H1 (cell line): ENCODE results near the gene ATG2B.

Experiments
- ATF3 ChIP-seq: IDR thresholded peaks from 2 replicates; pipeline ENCODE4 v1.6.1; 2011; ENCODE audit warnings: low read depth, mild to moderate bottlenecking, low read length; ENCODE audit not compliant: insufficient read depth
- BACH1 ChIP-seq: IDR thresholded peaks from 2 replicates; pipeline ENCODE4 v1.6.1; 2012; ENCODE audit warnings: low read length, improper control_type of control experiment
- CBX5 ChIP-seq: fragments of 300-800, 300-1000 bp; sonication (generic); IDR thresholded peaks from 2 replicates; pipeline ENCODE4 v1.7.1; 2016; ENCODE audit warnings: antibody characterized with exemption, low read length, low read depth
- CHD2 ChIP-seq: IDR thresholded peaks from 2 replicates; pipeline ENCODE4 v1.6.1; 2012; ENCODE audit warnings: low read length, improper control_type of control experiment
- CTCF ChIP-seq, 3 experiments: IDR thresholded peaks; 1 replicate in 2 of 3; 2 replicates in 1 of 3; pipeline versions ENCODE4 v1.5.1 to v1.6.1; 2011; ENCODE audit warnings: low read length in 3 of 3, mild to moderate bottlenecking in 3 of 3, inconsistent platforms in 2 of 3, low read depth in 1 of 3, moderate library complexity in 1 of 3; ENCODE audit not compliant: insufficient read depth in 1 of 3; ENCODE audit errors: control extremely low read depth in 1 of 3
- EZH2 ChIP-seq: fragments of 200-600 bp; sonication (generic); IDR thresholded peaks from 2 replicates; pipeline ENCODE4 v1.7.1; 2012; ENCODE audit warnings: low read depth, mild to moderate bottlenecking, moderate library complexity, low read length, inconsistent platforms; ENCODE audit not compliant: severe bottlenecking
- HDAC2 ChIP-seq, 2 experiments: fragments of 300-600 bp in 1 of 2; sonication (generic) in 1 of 2; IDR thresholded peaks; 2 replicates each; pipeline ENCODE4 v1.6.1; 2011 to 2012; ENCODE audit warnings: low read depth in 2 of 2, low read length in 2 of 2, mild to moderate bottlenecking in 2 of 2, moderate library complexity in 2 of 2, borderline replicate concordance in 1 of 2, inconsistent platforms in 1 of 2
- HDAC6 ChIP-seq: IDR thresholded peaks from one replicate; pipeline ENCODE4 v1.7.1; 2012; ENCODE audit warnings: low read depth, mild to moderate bottlenecking, inconsistent platforms, low read length, moderate library complexity
- SUZ12 ChIP-seq: fragments of 200-600 bp; sonication (generic); IDR thresholded peaks from 2 replicates; pipeline ENCODE4 v1.6.1; 2012; ENCODE audit warnings: mild to moderate bottlenecking, inconsistent platforms, low read length, moderate library complexity, mixed read lengths
- TCF12 ChIP-seq: IDR thresholded peaks from 2 replicates; pipeline ENCODE4 v1.6.1; 2011; ENCODE audit warnings: low read depth, mild to moderate bottlenecking, low read length

GRCh38 chr14:96239711-96240141, 123.4 kb downstream of the ATG2B start:
- no peak for TF ChIP-seq CBX5
- no peak for TF ChIP-seq EZH2
- TF ChIP-seq CTCF (IDR thresholded peaks at IDR 0.05; ENCODE audit: control extremely low read depth in 1 of 3, insufficient read depth in 1 of 3, low read depth in 1 of 3, low read length in 3 of 3) = no peak
- no peak for TF ChIP-seq TCF12
- no peak for TF ChIP-seq HDAC2 (IDR thresholded peaks at IDR 0.05; ENCODE audit: borderline replicate concordance in 1 of 2, low read depth in 2 of 2, low read length in 2 of 2)
- TF ChIP-seq CHD2 = no peak
- TF ChIP-seq HDAC6 = no peak
- TF ChIP-seq ATF3 = no peak
- TF ChIP-seq SUZ12 = no peak
- no peak for TF ChIP-seq BACH1
